CD4-positive, alpha-beta T cell treated with Interleukin-12 subunit alpha and Interleukin-12 subunit beta, for 1 hour (primary cell): ENCODE measurements around the gene GABRB1.
"Not testable (repeated sequence)": the region's sequence is repeated elsewhere in the genome, so short reads cannot be mapped to it uniquely, and the experiment has no call there.

Source experiments
- DNase-seq: peaks from one replicate; pipeline ENCODE4 v3.0.0-alpha.2; 2020

Gene GABRB1

DNA sequence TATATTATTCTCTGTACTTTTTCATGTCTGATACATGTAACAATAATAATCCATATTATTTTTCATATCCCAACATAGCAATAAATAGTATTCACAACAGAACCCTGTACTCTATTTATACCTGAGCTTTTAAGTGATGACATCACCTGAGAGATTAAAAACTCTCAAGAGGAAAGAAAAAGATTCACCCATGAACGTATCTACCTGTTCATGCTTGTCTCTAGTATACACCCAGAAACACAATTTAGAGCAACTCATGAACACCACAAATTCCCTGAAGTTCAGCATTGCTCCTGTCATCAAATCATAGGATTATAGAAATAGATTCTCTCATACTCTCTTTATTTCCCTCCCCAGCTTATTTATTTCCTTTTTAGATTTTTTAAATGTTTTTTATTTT is 185.9 kb downstream of the GABRB1 start:
- no peak for DNase-seq

DNA sequence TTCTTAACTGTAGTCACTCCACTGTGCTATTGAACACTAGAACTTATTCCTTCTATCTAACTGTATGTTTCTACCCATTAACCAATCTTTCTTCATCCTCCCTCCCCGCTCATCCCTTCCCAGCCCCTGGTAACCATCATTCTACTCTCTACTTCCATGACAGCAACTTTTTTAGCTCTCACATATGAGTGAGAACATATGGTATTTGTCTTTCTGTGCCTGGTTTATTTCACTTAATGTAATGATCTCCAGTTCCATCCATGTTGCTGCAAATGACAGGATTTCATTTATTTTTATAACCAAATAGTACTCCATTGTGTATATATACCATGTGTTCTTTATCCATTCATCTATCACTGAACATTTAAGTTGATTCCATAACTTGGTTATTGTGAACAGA is 186.5 kb downstream of the GABRB1 start:
- DNase-seq = no peak

DNA sequence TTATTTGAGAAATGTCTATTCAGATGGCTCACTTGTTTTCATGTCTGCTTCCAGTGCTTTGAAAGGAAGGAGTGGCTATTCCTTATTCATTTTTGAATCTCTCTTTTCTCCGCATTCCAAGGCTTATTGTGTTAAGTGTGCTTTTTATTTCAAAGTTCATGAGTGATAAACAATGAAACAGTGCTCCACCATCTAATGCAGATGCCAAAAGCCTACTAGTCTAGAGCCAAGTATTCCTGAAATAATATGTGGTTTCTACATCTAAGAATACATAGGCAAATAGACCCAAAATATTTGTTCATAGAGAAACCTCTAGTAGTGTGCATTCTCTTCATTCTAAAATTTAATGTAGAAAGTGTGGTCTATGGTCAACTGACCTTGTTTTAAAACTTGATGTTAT is 187.3 kb downstream of the GABRB1 start:
- DNase-seq = no peak

DNA sequence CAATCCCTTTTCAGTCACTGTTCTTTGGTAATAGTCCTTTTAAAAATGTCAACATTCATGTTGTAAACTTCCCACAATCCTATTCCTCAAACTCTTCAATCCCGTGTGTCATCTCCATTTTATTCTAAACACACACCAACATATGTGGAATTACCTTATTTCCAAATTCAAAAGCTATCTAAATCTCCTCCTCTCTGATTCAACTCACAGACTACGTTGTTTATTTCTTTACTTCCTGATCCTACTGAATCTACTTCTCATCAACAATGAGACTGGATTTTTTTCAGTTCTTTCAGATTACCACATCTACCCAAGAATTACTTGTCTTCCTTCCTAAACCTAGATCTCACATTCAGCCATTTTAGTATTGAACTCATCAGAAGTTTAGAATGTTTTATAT is 188.2 kb downstream of the GABRB1 start:
- DNase-seq = no peak

DNA sequence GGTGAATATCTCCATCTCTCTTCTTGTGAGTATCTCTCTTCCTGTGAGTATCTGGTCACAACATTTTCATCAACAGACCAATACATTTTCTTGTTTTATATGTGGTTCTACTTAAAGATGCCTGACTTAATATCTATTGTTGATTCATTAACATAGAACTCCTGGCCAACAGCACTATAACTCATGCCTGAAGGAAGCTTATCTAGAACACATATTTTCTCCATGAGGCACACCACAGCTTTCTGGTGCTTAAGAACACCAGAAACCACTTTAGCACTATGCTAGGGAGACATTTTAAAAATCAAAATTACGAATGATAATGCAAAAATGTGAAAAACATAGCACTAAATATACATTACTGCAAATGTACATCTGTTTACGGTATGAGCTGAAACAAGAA is 190.4 kb downstream of the GABRB1 start:
- no peak for DNase-seq

DNA sequence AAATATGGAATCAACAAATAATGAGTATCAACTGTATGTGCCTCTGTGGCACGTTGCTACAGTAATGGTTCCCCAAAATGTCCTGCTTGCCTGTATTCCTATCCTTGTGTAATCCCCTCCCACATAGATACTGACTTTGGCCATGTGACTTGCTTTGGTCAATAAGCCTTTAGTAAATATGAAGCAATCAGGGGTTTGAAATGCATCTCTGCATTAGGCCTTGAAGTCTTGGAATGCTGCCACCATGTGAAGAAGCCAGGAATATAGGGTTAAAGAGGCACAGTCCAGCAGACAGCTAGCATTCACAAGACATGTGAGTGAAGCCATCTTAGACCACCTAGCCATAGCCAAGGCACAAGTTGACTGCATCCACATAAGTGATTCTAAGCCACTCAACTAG is 190.9 kb downstream of the GABRB1 start:
- DNase-seq = no peak

DNA sequence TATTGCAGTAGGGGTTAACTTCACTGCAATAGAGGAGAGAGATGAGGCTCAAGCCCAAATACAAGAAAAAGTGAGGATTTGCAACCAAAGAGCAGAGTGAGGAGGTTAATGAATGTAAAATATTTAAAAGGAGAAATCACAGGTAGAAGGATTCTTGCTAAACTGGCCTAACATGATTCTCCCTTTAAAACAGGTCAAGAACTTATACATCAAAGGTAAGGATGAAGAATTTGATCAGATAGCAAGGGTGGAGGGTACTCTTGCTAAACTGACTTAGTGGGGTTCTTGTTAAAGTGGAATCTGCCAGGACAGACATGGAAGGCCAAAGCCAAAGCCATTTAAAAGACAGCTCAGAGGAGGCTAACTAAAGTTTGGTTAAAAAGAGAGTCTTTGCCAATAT is 193.0 kb downstream of the GABRB1 start:
- DNase-seq = no peak

DNA sequence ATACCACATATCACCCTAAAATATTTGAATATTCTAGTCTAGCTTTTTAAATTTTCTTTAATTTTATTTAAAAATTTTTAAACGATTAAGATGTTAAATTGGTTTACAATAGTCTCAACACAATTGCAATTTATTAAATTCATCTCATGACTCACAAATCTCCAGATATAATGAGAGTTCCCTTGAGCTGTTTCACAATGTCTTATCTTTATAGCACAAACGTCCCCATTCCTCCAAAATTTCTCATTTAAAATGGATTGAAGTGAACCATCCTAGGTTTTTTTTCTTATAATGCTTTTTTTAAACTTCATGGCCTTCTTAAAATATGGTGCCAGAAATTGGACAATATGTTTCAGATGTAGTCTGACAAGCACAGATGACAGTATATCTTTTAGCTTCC is 204.4 kb downstream of the GABRB1 start:
- no peak for DNase-seq

DNA sequence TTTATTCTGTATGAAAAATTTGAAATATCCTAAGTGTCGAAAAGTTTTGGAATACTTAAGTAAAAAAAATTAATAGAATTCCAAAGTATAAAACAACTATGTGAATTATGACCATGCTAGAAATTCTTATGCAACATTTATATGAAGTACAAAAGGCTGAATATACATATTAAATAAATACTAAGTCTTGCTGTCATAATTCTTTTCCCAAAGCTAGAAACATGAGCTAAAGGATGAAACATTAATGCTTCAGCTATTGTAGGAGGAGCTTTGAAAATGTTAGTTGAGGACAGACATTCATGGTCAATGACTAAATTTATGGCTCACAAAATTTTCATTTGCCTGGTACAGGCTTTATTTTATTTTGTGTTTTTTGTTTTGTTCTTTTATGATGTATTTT is 207.3 kb downstream of the GABRB1 start:
- DNase-seq = no peak

DNA sequence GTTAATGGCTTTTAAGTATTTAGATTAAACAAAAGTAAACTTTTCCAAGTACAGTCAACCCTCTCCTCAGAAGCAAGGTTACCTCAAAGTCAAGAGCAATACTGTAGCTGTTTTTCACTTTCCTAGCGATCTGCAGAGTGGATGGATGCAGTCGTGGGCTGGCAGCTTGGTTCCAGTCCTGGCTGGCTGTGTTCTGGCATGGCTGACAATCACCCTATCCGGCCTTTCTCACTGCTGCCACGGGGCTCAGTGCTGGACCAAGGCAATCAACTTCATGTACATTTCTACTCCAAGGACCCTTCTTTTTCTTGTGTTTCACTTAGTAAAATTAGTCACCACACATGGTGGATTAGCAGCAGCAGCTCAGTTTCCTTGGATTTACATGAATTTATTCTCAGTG is 208.3 kb downstream of the GABRB1 start:
- no peak for DNase-seq

DNA sequence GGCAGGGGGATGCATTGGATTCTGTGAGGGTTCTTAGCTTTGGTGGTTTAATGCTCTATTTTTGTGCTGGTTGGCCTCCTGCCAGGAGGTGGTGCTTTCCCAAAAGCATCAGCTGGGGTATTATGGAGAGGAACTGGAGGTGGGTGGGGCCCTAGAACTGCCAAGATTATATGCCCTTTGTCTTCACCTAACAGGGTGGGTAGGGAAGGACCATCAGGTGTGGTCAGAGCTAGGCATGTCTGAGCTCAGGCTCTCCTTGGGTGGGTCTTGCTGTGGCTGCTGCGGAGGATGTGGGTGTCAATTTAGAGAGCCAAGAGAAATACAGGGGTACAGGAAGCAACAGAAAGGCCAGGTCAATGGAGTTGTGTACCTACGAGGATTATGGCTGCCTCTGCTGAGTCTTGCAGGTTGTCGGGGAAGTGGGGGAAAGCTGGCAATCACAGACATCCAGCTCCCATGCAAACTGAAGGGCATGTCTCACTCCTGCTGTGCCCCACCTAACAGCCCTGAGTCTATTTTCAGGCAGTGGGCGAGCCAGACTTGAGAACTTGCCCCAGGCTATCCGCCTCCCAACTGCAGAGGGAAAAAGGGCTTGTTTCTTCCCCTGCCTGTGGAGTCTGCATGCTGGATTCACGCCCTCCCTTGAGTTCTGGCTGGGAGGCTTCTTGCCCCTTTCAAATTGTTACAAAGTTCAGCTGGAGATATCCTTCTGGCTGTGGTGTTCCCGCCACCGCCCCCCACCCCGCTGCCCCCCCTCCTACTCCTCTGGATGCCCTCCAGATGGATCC is 220.2 kb downstream of the GABRB1 start:
- no peak for DNase-seq

DNA sequence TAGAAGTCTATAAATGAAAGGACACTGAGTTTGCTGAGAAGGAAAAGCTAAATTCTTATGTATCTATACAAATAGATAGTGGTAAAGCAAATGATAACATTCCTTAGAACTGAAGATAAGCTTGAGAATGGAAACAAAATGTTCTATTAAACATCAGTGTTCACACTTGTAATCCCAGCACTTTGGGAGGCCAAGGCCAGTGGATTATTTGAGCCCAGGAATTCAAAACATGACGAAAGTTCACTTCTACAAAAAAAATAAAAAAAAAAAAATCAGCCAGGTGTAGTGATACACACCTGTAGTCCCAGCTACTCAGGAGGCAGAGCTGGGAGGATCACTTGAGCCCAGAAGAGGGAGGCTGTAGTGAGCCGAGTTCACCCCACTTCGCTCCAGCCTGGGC is 232.4 kb downstream of the GABRB1 start:
- DNase-seq = no peak

DNA sequence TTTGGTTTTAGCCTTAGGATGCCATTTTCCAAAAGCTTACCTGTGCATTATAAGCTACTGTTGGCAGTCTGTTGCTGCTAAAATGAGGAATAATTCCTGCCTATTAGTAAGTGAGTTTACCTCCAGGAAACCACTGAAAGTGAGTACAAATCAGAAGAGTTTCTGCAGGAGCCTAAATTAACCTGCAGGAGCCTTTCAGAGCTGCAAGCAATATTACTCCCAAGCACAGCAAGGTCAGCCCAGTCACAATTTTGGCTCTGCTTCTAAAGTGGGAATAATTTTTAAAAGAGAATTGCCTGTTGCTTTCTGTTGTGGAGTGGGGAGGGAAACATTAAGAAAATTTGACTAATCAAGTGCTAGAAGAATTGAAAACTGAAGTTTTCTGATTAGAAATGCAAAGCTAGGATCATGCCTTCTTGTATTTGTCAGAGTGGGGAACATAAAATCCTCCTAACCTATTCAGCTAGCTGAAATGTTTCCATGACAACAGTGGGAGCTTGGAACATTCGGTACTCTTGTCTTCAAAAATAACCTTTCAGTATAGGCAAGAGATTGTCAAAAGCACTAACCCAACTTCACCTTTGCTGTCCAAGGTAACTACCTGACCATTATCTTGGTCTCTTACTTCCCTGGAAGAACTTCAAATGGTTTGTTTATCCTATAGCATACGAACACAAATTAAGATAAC is 239.0 kb downstream of the GABRB1 start:
- no peak for DNase-seq

DNA sequence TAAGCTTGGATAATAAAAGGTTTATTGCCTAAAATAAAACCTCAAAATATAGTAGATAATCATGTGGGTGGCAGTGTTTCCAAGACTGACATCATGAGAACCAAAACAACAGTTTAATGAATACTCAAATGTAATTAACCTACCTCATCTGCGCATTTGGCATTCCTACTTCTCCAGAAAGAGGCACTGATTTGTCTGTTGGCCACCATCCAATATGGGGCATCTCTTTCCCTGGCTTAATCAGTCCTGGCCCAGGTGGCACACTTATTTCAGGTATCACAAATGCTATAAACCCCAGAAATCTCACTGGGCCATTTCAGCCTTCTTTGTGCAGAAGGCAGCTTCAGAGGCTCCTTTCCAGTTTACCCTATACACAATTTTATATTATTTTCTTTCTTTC is 239.9 kb downstream of the GABRB1 start:
- no peak for DNase-seq

DNA sequence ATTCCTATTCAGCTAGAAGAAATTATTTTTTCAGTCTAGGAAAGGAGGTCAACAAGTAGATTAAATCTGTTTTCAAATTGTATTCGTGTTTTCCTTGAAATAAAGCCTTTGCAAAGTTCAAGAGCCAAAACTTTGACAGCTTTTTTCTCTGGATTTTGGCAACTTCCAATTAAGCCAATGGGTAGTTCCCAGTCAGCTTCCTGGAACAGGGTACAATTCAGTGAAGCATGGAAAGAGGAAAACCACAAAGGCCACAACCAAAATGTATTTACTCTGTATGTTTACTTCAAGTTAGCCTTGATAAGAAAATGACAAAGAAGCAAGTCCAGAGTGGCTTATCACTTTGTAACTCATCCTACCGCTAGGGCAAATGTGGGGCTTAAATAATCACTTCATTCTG is 243.5 kb downstream of the GABRB1 start:
- no peak for DNase-seq

DNA sequence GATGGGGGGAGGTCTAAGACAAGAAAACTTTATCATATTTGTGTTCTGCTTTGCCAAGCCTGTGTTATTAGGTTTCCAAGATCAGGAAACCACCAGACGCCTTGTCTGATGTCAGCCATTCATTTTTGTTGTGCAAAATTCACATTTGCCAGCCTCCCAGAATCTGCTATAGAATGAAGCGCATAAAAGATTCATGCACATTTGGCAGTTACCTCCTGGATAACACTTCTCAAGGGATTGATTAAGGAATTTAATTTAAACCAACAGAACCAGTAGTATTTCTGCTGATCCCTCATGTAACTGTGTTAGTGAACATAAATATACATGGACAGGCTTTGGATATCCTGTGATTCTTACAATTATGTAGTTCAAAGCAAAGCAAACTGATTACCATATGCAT is 244.2 kb downstream of the GABRB1 start:
- no peak for DNase-seq

DNA sequence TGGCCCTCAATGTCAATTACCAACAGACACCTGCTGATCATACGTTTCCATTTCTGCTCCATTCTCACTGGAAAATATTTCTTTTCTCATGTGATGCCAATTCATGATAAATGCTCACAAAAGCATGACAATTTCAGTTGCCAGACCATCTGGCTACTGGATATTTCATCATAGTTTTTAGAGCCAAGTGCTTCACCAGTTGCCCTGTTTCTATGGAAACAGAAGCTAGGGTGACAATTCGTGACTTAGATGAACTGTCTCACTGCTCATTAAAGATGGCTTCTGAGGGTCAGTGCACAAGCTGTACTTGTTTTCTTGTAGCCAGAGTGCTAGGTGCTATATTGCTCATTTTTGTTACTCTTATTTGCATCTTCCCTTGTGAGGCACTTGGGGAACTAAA is 247.3 kb downstream of the GABRB1 start:
- no peak for DNase-seq

DNA sequence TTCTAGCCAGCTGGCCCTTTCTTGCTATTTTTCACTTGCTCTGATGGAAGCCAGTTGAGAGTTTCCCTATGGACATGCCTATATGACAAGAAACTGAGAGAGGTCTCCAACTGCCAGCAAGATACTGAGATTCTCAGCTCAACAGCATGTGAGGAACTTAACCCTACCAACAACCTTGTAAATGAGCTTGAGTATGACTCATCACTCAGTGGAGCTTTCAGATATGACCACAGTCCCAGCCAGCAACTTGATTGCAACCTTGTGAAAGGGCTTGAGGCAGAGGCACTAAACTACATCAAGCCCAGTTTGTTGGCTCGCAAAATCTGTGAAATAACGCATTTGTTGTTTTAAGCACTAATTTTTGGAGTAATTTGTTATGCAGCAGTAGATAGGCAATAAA is 256.4 kb downstream of the GABRB1 start:
- no peak for DNase-seq

DNA sequence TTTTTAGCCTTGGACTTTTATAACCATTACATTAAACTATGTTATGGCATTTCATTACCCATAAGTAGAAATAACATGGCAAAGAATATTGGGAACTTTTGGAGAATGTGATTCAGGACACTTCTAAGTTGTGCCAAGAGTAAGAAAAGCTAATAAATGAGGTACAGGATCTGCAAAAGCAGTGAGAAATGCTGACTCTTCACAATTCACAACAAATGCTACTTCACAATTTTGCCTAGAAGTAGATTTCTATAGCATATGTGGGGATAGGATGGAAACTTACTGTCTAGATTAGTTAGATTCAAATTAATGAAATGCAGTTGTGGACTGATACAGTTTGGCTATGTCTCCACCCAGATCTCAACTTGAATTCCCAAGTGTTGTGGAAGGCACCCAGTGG is 258.4 kb downstream of the GABRB1 start:
- DNase-seq = no peak

DNA sequence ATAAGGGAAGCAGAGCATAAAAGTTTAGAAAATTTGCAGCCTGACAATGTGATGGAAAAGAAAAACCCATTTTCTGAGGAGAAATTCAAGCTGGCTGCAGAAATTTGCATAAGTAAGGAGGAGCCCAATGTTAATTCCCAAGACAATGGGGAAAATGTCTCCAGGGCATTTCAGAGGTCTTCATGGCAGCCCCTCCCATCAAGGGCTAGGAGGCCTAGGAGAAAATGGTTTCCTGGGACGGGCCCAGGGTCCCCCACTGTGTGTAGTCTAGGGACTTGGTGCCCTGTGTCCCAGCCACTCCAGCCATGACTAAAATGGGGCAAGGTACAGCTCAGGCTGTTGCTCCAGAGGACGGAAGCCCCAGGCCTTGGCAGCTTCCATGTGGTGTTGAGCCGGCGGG is 259.5 kb downstream of the GABRB1 start:
- DNase-seq = not testable (repeated sequence)

DNA sequence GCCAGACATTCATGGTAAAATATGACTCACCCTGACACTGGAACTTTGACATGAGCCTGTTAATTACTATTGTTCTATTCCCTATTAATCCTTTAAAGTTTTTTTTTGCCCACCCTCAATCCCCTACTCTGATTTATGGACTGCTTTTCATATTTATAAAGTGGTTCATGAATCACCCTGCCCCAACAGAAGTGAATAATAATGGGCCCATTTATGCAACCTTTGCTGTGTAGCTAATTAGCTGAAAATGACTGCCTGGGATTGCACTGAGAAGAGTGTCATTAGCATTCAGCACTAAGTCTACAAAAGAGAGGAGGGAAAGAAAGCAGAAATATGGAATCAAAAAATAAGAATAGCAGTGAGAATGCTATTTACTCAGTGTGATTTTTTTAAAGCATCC is 277.8 kb downstream of the GABRB1 start:
- DNase-seq = no peak

DNA sequence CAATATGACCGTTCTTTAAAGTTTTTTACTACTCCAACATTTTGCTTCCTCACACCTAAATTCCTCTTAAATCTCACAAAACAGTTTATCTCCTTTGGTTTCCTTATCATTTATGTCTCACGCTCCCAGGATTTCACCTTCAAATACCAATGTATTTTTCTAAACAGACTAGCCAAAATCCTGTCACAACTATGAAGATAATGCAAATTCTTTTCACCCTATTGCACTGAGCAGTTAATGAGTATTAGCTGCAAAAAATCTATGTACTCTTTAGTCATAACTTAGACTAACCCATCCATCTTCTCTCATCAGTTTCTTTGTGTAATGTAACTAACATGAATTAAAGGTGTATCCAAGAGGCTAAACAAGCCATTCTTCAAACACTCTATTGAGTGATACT is 280.8 kb downstream of the GABRB1 start:
- no peak for DNase-seq

DNA sequence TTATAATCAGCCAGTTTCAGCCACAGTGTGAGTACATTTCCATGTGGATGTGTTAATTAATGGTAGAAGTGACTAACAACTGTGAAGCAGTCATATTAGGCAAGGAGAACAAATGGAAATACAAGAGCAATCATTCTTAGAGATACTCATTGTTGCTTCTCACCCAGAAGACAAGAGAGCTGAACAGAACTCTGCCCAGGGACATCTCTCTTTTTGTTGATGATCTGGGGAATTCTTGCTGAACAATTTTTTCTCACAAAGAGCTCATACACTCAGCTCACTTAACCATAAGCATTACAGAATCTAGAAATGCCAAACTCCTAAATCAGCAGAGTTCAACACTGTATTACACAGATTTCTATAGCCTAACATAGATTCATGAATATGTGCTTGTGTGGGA is 282.0 kb downstream of the GABRB1 start:
- DNase-seq = no peak

DNA sequence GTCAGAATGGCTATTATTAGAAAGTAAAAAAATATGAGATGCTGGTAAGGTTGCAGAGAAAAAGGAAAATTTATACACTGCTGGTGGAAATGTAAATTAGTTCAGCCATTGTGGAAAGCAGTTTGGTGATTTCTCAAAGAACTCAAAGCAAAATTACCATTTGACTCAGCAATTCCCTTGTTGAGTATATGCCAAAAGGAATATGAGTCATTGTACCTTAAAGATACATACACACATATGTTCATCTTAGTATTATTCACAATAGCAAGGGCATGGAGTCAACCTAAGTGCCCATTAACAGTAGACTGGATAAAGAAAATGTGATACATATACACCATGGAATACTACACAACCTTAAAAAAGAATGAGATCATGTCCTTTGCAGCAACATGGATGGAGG is 284.0 kb downstream of the GABRB1 start:
- no peak for DNase-seq

DNA sequence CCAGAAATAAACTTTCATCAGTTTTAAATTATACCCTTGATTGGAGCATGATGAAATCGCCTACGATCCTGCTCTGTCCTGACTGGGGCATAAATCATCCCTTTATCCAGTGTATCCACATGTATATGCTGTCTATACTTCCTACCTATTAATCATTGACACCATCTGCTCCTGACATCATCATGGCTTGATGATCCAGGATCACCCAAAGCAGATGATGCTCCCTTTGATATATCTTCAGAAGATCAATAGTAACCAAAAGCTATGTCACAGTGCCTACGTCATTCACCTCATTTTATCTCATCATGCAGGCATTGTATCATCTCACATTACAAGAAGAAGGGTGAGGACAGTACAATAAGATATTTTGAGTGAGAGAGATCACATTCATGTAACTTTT is 294.7 kb downstream of the GABRB1 start:
- DNase-seq = no peak
